ENCODE results near the gene ZMYM4.

The ZMYM4 gene

DNA sequence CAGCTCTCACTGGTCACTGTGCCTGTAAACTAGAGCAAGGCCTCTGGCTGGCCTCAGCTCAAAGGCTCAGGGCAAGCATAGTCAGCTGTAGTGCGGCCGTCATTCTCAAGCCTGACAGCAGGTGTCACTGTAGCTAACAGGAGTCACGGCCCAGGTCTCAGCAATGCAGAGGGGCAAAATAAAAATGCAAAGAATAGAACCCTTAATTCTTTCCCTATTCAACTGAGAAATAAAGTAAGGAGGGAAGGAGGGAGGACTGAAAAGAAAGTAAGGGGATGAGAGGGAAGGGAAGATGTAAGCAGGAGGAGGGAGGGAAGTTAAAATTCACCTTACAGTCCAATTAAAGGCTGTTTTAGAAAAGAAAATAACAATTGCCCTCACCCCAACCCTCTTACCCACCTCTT is 182.6 kb downstream of the ZMYM4 start:
- peak; percentile 89 for TF ChIP-seq RAD21 (IDR thresholded peaks at IDR 0.05; ENCODE audit: low read depth)
- no peak for TF ChIP-seq ZBTB7A (IDR thresholded peaks at IDR 0.05; ENCODE audit: low read depth)
- no peak for TF ChIP-seq USF1 (IDR thresholded peaks at IDR 0.05)
- no peak for TF ChIP-seq TEAD4 (IDR thresholded peaks at IDR 0.05)
- TF ChIP-seq FOXM1 (IDR thresholded peaks at IDR 0.05; ENCODE audit: borderline replicate concordance, low read depth) = no peak

DNA sequence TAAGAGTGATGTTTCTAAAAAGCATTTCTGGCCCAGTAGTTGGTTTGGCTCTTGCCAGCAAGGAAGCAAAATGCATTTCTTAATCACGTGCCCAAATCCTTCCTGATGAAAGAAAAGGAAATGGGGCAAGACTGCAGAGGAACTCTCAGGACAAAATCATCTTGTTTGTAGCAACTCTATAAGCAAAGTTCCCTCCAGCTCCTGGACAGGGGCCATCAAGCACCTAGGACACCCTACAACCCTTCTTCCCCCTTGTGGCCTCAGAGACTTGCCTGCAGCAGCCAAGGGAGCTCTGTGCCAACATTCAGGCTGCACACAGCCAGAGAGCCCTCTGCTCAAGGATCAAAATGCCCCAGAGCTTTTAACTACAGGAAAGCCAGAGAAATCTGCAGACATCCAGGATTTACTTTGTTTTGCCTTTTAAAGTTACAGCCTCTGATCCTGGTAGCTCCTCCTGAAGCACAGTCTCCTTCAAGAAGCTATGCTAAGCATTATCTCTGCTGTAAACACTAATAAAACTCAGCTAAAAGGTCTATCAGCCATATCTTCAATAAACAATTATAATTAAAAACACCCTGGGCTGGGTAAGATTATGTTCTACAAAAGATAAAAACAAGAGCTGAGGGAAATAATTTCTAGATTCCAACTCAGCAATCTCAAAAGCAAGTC is 183.7 kb downstream of the ZMYM4 start:
- no peak for TF ChIP-seq EP300 (IDR thresholded peaks at IDR 0.05; ENCODE audit: borderline replicate concordance)
- TF ChIP-seq EGR1 (IDR thresholded peaks at IDR 0.05) = no peak
- no peak for TF ChIP-seq CREB1 (IDR thresholded peaks at IDR 0.05; ENCODE audit: low read depth)
- no peak for TF ChIP-seq TEAD4 (IDR thresholded peaks at IDR 0.05)

- TF ChIP-seq CEBPB (IDR thresholded peaks at IDR 0.05) = no peak
- TF ChIP-seq TEAD4 (IDR thresholded peaks at IDR 0.05) = no peak
- no peak for TF ChIP-seq MAX (IDR thresholded peaks at IDR 0.05)
These were observed 184.5 kb downstream of the ZMYM4 start for GRCh38 chr1:35453031-35453430.

GRCh38 chr1:35454176-35454575 is 185.7 kb downstream of the ZMYM4 start:
- no peak for TF ChIP-seq EP300 (IDR thresholded peaks at IDR 0.05; ENCODE audit: borderline replicate concordance)
- no peak for TF ChIP-seq RAD21 (IDR thresholded peaks at IDR 0.05; ENCODE audit: low read depth)
- no peak for TF ChIP-seq TAF1 (IDR thresholded peaks at IDR 0.05; ENCODE audit: low read depth)
- TF ChIP-seq USF1 (IDR thresholded peaks at IDR 0.05) = no peak
- no peak for TF ChIP-seq YY1 (IDR thresholded peaks at IDR 0.05; ENCODE audit: low read depth)
- TF ChIP-seq NFIC (IDR thresholded peaks at IDR 0.05) = no peak
- no peak for TF ChIP-seq TCF12 (IDR thresholded peaks at IDR 0.05; ENCODE audit: low read depth)
- TF ChIP-seq FOXM1 (IDR thresholded peaks at IDR 0.05; ENCODE audit: borderline replicate concordance, low read depth) = no peak
- no peak for TF ChIP-seq ZBTB7A (IDR thresholded peaks at IDR 0.05; ENCODE audit: low read depth)
- no peak for TF ChIP-seq CEBPB (IDR thresholded peaks at IDR 0.05)
- no peak for TF ChIP-seq MAX (IDR thresholded peaks at IDR 0.05)
- TF ChIP-seq CREB1 (IDR thresholded peaks at IDR 0.05; ENCODE audit: low read depth) = no peak
- TF ChIP-seq TEAD4 (IDR thresholded peaks at IDR 0.05) = no peak
- TF ChIP-seq EGR1 (IDR thresholded peaks at IDR 0.05) = no peak
- TF ChIP-seq, protein P1, sequence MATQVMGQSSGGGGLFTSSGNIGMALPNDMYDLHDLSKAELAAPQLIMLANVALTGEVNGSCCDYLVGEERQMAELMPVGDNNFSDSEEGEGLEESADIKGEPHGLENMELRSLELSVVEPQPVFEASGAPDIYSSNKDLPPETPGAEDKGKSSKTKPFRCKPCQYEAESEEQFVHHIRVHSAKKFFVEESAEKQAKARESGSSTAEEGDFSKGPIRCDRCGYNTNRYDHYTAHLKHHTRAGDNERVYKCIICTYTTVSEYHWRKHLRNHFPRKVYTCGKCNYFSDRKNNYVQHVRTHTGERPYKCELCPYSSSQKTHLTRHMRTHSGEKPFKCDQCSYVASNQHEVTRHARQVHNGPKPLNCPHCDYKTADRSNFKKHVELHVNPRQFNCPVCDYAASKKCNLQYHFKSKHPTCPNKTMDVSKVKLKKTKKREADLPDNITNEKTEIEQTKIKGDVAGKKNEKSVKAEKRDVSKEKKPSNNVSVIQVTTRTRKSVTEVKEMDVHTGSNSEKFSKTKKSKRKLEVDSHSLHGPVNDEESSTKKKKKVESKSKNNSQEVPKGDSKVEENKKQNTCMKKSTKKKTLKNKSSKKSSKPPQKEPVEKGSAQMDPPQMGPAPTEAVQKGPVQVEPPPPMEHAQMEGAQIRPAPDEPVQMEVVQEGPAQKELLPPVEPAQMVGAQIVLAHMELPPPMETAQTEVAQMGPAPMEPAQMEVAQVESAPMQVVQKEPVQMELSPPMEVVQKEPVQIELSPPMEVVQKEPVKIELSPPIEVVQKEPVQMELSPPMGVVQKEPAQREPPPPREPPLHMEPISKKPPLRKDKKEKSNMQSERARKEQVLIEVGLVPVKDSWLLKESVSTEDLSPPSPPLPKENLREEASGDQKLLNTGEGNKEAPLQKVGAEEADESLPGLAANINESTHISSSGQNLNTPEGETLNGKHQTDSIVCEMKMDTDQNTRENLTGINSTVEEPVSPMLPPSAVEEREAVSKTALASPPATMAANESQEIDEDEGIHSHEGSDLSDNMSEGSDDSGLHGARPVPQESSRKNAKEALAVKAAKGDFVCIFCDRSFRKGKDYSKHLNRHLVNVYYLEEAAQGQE (IDR thresholded peaks at IDR 0.05; ENCODE audit: low read depth) = no peak

- TF ChIP-seq, protein P1 (IDR thresholded peaks at IDR 0.05; ENCODE audit: low read depth) = no peak
- TF ChIP-seq RAD21 (IDR thresholded peaks at IDR 0.05; ENCODE audit: low read depth) = no peak
- no peak for TF ChIP-seq TEAD4 (IDR thresholded peaks at IDR 0.05)
- TF ChIP-seq YY1 (IDR thresholded peaks at IDR 0.05; ENCODE audit: low read depth) = no peak
- no peak for TF ChIP-seq TCF12 (IDR thresholded peaks at IDR 0.05; ENCODE audit: low read depth)
- no peak for TF ChIP-seq NFIC (IDR thresholded peaks at IDR 0.05)
- no peak for TF ChIP-seq EP300 (IDR thresholded peaks at IDR 0.05; ENCODE audit: borderline replicate concordance)
- TF ChIP-seq FOXM1 (IDR thresholded peaks at IDR 0.05; ENCODE audit: borderline replicate concordance, low read depth) = no peak
- no peak for TF ChIP-seq EGR1 (IDR thresholded peaks at IDR 0.05)
- TF ChIP-seq MAX (IDR thresholded peaks at IDR 0.05) = no peak
- no peak for TF ChIP-seq CEBPB (IDR thresholded peaks at IDR 0.05)
- no peak for TF ChIP-seq ZBTB7A (IDR thresholded peaks at IDR 0.05; ENCODE audit: low read depth)
- no peak for TF ChIP-seq CREB1 (IDR thresholded peaks at IDR 0.05; ENCODE audit: low read depth)
These were observed 186.1 kb downstream of the ZMYM4 start for GRCh38 chr1:35454616-35455015.

DNA sequence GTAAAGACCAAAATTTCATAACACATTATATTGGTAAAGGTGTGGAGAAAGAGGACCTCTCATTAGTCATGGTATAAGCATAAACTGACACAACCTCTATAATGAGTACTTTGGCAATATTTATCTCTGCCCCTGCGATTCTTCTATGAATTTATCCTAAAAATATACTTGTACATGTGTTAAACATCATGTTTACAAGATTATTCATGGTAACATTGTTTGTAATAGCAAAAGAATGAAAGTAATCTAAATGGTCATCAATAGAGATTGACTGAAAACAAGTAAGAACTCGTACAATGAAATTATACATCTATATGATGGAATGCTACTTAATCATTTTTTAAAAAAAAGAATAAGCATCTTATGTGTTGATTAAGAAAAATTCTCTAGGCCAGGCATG is 192.3 kb downstream of the ZMYM4 start:
- TF ChIP-seq RAD21 (IDR thresholded peaks at IDR 0.05; ENCODE audit: low read depth) = no peak
- no peak for TF ChIP-seq CREB1 (IDR thresholded peaks at IDR 0.05; ENCODE audit: low read depth)
- no peak for TF ChIP-seq YY1 (IDR thresholded peaks at IDR 0.05; ENCODE audit: low read depth)
- no peak for TF ChIP-seq FOXM1 (IDR thresholded peaks at IDR 0.05; ENCODE audit: borderline replicate concordance, low read depth)
- TF ChIP-seq, protein P1 (IDR thresholded peaks at IDR 0.05; ENCODE audit: low read depth) = no peak
- no peak for TF ChIP-seq USF1 (IDR thresholded peaks at IDR 0.05)
- TF ChIP-seq TCF12 (IDR thresholded peaks at IDR 0.05; ENCODE audit: low read depth) = no peak
- TF ChIP-seq EGR1 (IDR thresholded peaks at IDR 0.05) = no peak
- no peak for TF ChIP-seq ZBTB7A (IDR thresholded peaks at IDR 0.05; ENCODE audit: low read depth)
- no peak for TF ChIP-seq TAF1 (IDR thresholded peaks at IDR 0.05; ENCODE audit: low read depth)
- no peak for TF ChIP-seq EP300 (IDR thresholded peaks at IDR 0.05; ENCODE audit: borderline replicate concordance)
- TF ChIP-seq CEBPB (IDR thresholded peaks at IDR 0.05) = no peak
- no peak for TF ChIP-seq NFIC (IDR thresholded peaks at IDR 0.05)
- no peak for TF ChIP-seq TEAD4 (IDR thresholded peaks at IDR 0.05)
- no peak for TF ChIP-seq MAX (IDR thresholded peaks at IDR 0.05)

All from Ishikawa (cell line).